ENCODE measurements around the gene CLOCK.
"Not testable (repeated sequence)": the region's sequence is repeated elsewhere in the genome, so short reads cannot be mapped to it uniquely, and the experiment has no call there.

The CLOCK gene, protein sequence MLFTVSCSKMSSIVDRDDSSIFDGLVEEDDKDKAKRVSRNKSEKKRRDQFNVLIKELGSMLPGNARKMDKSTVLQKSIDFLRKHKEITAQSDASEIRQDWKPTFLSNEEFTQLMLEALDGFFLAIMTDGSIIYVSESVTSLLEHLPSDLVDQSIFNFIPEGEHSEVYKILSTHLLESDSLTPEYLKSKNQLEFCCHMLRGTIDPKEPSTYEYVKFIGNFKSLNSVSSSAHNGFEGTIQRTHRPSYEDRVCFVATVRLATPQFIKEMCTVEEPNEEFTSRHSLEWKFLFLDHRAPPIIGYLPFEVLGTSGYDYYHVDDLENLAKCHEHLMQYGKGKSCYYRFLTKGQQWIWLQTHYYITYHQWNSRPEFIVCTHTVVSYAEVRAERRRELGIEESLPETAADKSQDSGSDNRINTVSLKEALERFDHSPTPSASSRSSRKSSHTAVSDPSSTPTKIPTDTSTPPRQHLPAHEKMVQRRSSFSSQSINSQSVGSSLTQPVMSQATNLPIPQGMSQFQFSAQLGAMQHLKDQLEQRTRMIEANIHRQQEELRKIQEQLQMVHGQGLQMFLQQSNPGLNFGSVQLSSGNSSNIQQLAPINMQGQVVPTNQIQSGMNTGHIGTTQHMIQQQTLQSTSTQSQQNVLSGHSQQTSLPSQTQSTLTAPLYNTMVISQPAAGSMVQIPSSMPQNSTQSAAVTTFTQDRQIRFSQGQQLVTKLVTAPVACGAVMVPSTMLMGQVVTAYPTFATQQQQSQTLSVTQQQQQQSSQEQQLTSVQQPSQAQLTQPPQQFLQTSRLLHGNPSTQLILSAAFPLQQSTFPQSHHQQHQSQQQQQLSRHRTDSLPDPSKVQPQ

DNA sequence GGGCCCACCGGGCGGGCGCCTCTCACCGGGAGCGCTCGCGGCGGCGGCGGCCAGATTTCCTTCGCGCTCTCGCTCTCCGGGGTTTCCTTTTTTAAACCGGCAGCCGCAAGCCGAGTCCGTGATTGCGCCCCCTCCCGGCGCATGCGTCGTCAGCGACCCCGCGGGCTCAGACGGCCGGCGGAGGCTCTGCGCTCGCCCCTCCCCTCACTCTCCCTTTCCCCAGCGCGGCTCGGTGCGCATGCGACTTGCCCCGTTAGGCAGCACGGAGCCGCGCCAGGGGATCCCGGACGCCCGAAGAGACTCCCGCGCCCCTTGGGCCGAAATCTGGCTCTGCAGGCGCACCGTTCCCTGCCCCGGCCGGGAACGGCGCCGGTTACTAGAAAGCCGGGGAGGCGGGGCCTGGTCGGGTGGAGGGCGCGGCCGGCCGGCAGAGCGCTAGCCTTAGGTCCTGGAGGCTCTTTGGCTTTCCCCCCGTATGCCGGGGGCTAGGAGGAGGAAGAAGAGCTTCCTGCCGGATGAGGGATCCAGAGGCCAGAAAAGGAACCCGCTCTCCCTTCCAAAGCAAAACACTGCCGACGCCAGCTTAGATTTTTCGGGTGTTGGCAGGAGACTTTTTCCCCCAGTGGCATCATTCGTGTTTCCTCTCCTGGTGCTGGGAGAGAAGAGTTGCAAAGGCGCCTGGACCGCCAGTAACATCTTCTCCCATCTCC lies at the start of gene CLOCK:
Gene CLOCK (minus strand): TSS at position 154 of the 710 bp plus-strand sequence. CDS start 64,124 bp downstream, outside the sequence.
- peak; percentile 81 for DNase-seq

DNA sequence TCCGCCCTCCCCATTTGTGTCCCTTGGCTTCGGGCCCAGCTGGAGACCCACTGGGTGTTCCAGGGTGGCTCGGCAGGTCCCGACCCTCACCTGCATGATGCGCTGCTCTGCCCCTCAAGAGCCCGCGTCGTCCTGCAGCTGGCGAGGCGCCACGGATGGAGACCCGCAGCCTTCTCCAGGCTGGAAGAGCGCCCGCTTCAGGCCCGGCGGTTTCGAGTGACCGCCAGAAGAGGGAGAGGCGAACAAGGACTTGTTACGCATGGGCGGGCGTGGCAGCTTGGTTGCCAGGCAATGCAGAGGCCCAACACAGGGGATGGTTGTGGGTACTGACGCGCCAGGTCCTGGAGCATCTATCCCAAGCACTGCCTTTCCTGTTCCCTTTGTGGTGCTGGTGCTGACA lies 45.3 kb upstream of the CLOCK start, which contains the start of gene PDCL2:
Gene PDCL2 (minus strand): TSS at position 232 of the 400 bp plus-strand sequence. CDS start 136 bp downstream, at position 96.
- DNase-seq, result no peak

DNA sequence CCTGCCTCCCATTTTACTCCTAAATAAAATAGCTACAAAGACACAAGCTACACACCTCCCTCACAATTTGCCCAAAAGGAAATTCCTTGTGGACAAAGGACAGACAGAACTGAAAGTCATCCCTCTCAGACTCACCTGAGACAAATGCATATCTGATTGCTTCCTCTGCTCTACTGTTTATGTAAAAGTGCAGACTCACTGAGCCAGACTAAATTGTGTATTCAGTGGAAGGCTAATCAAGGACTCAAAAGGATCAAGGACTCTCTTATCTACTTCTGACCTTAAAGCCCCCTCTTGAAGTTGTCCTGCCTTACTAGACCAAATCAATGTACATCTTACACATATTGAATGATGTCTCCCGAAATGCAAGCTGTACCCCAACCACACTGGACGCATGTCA lies 41.5 kb upstream of the CLOCK start:
- no peak for DNase-seq

DNA sequence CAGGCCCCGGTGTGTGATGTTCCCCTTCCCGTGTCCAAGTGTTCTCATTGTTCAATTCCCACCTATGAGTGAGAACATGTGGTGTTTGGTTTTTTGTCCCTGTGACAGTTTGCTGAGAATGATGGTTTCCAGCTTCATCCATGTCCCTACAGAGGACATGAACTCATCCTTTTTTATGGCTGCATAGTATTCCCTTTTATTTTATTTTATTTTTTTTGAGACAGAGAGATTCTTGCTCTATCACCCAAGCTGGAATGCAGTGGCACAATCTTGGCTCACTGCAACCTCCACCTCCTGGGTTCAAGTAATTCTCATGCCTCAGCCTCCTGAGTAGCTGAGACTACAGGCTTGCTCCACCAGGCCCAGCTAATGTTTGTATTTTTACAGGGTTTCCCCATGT lies 36.1 kb upstream of the CLOCK start:
- DNase-seq, result not testable (repeated sequence)

DNA sequence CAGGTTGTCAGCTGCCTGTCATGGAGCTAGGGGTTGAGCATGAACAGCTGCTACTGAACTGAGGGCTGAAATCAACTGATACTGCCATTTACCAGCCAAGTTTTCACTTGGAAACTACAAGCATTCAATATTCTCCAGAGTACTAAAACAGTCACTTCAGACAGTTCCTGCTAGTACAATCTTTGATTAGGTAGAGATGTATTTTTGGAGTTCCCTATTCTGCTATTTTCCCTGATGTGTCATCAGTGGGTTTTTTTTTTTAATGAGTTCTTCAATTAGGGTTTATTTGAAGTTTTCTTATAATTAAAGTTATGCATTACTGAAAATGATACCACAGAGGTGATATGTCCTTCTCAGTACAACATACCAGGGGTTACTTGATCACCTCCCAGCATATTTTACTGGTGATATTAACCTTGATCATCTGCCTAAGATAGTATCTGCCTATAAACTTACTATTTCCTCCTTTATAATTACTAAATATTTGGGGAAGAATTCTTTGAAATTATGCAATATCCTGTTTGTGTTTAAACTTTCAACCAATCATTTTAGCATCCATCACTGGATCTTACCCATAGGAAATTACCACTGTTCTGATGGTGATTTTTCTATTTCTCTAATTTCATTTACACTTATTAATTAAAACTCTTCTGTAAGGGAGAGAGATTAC lies 31.8 kb upstream of the CLOCK start:
- DNase-seq, result no peak

DNA sequence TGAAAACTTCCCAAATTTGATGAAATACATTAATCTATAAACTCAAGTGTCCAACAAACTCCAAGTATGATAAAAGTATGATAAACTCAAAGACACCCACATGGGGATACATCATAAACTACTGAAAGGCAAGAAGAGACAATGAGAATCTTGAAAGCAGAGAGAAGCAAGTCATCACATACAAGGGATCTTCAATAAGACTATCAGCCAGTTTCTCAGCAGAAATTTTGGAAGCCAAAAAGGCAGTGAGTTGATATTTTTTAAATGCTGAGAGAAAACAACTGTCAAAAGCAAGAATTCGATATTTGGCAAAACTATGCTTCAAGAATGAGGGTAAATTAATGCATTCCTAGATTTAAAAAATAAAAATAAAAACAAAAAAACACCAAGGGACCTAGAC lies 28.8 kb upstream of the CLOCK start:
- DNase-seq, result no peak

DNA sequence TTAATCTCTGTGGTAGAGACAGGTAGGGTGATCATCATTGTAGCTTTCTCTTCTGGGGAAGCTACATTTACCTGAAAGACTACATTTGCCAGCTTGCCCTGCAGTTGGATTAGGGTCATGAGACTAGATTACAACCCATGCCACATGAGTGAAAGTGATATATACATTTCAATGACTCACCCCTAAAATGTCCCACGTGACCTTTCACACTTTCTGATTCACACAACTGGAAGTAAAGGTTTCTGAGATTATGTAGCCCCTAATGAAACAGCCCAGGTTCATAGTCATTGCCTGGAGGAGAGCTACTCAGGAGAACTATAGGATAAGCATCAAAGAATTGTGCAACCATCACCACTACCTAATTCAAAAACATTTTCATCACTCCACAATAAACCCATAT lies 27.5 kb upstream of the CLOCK start:
- no peak for DNase-seq

DNA sequence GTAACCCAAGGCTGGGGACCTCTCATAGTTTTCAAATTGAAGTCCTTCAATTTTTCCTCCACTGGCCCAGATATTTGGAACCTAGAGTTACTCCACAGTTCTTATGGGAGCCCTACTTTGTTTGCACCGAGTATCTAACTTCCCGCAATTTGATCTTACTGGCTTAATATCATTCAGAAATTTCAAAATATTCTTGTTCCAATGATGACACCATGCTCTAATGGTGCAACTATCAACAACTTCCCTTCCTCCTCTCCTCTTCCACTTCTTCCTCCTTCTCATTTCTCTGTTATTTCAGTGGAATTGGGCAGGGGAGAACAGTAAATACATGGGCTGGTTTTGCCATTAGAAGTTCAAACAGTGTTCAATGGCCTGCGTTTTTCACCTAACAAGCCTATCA lies 25.1 kb upstream of the CLOCK start:
- DNase-seq, result no peak

DNA sequence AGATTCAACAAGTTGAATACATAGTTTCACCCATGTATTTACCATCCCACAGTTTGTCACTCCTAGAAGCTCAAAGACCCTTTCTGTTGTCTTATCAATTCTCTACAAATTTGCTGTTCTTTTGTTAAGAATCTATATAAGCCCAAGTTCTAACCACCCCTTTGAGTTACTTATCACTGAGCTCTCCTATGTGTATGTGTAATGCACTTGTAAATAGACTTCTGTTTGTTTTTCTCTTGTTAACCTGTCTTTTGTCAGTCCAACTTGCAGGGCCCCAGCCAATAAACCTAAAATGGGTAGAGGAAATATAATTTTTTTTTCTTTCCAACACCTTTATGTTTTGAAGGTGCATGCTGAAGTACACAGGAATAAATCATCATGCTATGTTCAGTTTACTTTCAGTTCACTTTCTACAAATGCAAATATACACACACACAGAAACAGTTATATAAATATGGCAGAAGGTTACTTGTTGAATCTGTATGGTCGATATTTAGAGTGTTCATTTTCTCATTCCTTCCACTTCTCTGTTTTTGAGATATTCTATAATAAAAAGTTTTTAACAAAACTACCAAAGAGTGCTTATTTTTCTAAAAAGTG lies 22.3 kb upstream of the CLOCK start:
- no peak for DNase-seq

DNA sequence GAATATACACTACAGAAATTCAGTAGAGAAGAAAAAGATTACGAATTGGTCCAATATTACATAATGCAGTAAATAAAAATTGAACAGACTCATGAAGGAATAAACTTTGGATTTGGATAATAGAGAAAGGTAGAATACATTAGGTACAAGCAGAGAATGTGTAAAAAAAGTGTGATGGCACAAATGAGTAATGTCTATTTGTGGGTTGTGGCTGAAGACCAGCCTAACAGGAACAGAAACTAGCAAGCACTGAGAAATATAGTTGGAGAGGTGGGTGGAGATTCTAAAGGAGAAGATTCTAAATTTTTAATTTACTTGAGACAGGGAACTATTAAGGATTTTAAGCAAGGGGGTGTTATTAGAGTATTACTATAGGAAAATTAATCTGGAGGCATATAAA lies 15.2 kb upstream of the CLOCK start:
- no peak for DNase-seq

DNA sequence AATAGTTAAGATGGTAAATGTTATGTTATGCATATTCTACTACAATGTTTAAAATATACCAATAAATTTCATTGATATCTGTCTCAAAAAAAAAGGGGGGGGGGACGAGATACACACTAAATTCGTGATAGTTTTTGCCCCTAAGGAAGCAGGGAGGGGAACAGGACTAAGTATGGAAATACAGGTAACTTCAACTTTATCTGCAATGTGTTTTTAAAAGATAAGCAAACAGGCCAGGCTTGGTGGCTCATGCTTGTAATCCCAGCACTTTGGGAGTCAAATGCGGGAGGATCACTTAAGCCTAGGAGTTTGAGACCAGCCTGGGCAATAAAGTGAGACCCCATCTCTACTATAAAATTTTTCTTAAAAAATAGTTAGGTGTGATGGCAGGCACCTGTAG lies 13.4 kb upstream of the CLOCK start:
- DNase-seq, result no peak

DNA sequence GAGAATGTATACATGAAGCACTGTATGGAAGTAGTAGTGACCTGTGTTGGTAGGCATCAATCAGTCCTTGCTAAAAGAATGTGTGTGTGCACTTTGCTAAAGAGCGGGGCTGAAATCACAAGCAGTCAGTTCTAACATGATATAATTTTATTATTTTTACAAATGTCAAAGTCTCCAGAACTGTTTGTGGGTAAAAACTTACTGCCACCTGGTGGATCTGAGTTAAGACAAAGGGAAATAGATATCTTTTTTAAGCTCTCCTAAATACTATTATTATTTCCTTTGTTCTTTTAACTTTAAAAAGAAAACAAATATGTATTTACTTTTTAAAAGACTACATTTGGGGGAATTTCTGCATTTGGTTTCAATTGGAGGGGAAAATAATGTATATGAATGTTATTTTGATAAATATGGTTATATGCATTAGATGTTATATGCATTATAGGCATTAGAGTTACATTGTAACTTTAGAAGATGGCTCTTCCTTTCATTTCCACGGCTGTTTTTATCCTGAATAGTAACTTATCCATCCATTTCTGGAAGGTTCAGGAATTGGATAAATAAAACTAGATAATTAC lies 7.8 kb upstream of the CLOCK start:
- peak; percentile 59 for DNase-seq

DNA sequence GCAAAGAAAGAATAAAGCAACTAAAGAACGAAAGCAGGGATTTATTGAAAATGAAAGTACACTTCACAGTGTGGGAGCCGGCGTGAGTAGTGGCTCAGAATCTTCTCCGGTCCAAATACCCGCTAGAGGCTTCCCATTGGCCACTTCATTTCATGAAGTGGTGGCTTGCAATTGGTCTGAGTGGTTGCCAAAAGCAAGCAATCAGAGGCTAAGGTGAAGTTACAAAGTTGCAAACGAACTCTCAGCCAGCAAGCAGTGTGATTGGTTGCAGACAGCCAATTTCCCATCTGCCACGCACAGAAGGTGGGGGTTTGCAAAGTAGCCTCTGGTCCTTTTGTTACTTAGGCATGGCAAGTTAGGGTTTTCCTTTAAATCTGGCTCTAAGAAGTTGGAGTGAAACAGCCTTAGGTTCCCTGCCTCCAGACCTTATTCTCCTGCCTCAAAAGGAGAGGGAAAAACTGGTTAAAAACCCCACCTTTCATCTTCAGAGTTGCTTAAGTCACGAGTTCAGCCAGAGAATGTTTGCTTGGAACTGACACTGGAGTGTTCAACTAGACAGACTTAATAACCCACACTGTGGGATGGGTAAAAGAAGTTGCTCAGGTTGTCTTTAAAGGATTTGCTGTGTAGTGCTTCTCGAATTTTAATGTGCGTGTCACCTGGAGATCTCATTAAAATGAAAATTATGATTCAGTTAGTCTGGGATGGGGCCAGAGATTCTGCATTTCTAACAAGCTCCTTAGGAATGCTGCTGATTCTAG lies 6.9 kb upstream of the CLOCK start:
- no peak for DNase-seq

DNA sequence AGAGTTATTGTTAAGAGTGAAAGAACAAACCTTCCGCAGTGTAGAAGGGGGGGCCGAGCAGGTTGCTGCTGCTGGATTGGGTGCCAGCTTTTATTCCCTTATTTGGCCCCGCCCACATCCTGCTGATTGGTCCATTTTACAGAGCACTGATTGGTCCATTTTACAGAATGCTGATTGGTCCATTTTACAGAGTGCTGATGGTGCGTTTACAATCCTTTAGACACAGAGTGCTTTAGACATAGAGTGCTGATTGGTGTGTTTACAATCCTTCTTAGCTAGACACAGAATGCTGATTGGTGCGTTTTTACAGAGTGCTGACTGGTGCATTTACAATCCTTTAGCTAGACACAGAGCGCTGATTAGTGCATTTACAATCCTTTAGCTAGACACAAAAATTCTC lies 5.3 kb upstream of the CLOCK start:
- DNase-seq, result not testable (repeated sequence)

DNA sequence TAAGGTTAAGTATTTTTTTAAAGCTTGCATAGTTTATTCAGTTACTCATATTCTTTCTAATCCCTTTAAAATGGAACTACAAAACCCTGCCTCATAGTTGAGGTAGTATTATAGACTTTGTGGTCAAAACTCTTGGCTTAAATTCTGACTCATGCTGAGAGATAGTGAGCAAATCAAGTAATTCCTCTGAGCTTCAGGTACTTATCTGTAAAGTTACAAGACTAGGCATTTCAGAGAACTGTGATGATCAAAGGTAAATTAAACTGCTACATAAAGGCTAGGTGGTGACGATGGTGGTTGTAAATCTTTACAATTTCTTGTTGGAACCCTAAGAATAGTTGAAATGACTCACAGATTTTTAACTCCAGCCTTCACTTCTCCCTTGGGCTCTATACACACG lies 3.2 kb upstream of the CLOCK start:
- no peak for DNase-seq

DNA sequence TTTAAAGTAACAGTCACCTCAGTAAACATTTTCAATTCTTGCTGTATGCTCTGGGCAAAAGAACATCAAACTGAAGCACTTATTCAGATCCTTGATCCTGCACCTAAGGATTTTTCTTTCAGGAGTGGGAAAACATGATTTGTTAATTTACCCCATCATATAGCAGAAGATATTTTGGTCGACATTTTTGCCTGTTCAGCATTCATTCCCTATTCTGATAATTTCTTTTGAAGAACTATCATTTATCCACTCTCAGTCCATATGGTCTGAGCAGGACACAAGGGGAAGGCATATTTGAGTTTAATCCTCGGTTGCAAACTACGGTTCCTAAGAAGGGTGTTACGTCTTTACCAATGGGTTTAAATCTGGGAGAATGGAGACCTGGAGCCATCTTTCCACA lies 1.2 kb upstream of the CLOCK start:
- DNase-seq, result no peak

DNA sequence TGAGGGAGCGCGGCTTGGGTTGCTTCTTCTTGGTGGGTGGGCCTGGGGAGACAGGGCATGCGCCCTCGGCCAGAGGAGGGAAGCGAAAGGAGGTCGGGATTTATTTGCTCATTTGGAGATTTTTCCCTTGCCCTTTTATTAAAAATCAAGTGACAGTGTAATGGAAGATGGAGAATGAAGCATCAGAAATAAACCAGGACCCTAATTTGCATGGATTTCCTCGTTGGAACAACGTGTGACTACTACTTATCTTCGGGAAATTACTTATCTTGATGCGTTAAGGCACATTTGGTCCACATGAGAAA lies 709 bp upstream of the CLOCK start:
- no peak for DNase-seq

DNA sequence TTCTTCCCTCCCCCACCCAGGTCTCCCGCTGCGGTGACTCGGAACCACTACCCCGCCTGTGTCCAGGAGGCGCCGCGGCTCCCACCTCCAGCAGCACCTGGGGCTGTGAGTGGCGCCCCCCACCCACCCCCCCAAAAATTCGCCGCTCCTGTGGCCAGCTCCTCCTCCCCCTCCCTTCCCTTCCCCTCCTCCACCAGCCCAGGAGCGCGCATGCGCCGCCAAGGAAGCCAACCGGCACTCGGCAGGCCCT lies 278 bp downstream of the CLOCK start:
- DNase-seq, result no peak

DNA sequence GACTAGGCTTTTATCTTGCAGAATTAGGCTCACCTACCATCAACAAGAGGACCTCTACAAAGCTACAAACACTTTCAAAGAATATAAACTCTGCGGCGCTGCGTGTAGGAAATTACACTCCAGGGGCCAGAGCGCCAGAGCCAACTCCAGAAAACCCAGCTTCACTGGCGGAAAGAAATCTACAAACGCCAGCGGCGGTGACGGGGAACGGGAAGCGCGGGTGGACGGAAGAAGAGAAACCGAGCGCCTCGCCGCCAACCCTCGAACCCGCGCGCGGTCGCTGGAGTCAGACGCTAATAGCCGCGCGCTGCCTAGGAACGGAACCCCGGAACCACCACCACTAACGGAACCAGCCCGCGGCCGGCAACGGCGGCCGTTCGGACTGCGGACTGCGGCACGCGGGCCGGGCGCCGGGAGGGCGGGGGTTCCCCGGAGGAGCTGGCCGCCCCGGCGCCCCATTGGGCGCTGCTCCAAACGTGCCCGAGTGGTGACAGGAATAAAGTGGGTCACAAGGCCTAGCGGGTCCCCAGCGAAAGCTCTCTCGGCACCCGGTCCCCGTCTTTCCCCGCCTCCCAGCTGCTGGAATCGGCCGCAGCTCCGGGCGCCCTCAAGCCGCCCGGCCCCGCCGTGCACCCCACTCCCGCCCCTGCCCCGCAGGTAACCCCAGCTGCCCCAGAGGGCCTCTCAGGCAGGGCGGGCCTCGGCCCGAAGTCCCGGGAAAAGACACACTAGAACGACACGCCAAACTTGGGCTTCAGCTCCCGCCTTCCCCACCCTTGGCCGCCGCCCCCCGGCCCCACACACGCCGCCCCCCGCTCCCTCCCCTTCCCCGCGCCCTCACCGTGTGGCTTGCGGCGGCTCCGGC lies 836 bp downstream of the CLOCK start:
- DNase-seq, result peak; percentile 75

DNA sequence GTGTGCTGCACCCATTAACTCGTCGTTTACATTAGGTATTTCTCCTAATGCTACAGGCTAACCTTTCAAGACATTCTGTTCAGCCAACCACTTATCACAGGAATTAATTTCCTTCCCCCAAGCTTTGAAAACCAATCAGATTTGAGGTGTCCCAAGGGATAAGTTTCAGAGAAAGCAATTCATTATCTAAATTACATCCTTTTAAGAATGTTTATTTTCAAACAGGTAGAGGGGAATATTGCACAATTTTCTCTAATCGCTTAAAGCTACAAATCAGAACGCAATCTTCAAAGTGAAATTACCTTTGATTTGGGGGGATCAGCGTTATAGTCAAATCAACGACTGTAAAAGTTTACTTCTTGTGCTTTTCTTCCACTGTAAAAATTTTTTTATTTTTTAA lies 1.6 kb downstream of the CLOCK start:
- DNase-seq, result peak; percentile 45

DNA sequence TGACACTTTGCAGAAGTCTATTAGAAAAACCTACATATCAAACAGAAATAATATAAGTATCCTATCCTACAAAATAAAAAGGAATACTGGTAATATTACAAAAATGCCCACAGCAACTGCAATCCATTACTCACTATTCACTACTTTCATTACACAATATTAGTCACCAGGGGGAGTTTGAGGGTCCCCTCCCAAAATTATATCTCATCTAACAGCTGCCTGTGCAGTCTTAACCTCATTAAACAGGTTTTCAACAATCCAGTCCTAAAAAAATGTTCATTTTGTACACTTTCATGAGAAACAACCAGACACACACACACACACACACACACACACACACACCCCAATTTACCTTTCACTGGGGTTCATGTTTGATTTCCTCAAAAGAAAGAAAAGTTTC lies 2.9 kb downstream of the CLOCK start:
- DNase-seq, result peak; percentile 75

Measured in hematopoietic multipotent progenitor cell treated with erythropoietin and hydrocortisone succinate and interleukin-3 and kit ligand, for 6 days (in vitro differentiated cells).